GM18867 (cell line): ENCODE measurements around the gene DNAJC17.

Experiments used
- ATAC-seq: cut with Tn5 transposase; IDR thresholded peaks from one replicate; pipeline ENCODE4 v1.9.1; 2021; ENCODE audit warnings: mild to moderate bottlenecking, moderate library complexity; ENCODE audit not compliant: unreplicated experiment

Gene DNAJC17

GRCh38 chr15:40831861-40832260 is 24.6 kb upstream of the DNAJC17 start:
- ATAC-seq, result no peak

- no peak for ATAC-seq
Observed at GRCh38 chr15:40830884-40831283, 23.6 kb upstream of the DNAJC17 start.

- no peak for ATAC-seq
Observed at GRCh38 chr15:40829115-40829514, 21.8 kb upstream of the DNAJC17 start.

- no peak for ATAC-seq
Observed at GRCh38 chr15:40828447-40829036, 21.3 kb upstream of the DNAJC17 start, which contains the start of gene PPP1R14D. Gene PPP1R14D, minus strand, starts transcription at chr15:40828708. Its CDS starts 67 bp downstream, at chr15:40828641.

GRCh38 chr15:40826423-40827075 is 19.3 kb upstream of the DNAJC17 start:
- no peak for ATAC-seq

- no peak for ATAC-seq
Observed at GRCh38 chr15:40825661-40826422, 18.6 kb upstream of the DNAJC17 start.

- no peak for ATAC-seq
Observed at GRCh38 chr15:40823572-40824343, 16.5 kb upstream of the DNAJC17 start.

GRCh38 chr15:40821195-40821594 is 13.9 kb upstream of the DNAJC17 start:
- no peak for ATAC-seq

GRCh38 chr15:40819048-40819447 is 11.8 kb upstream of the DNAJC17 start:
- no peak for ATAC-seq

- no peak for ATAC-seq
Observed at GRCh38 chr15:40815042-40815698, 7.9 kb upstream of the DNAJC17 start.

GRCh38 chr15:40812721-40813425 is 5.6 kb upstream of the DNAJC17 start:
- ATAC-seq, result no peak

- ATAC-seq, result no peak
Observed at GRCh38 chr15:40808861-40809450, 1.7 kb upstream of the DNAJC17 start.

GRCh38 chr15:40807888-40808461 is 702 bp upstream of the DNAJC17 start:
- ATAC-seq, result no peak

- ATAC-seq, result no peak
Observed at GRCh38 chr15:40806672-40807027, 623 bp downstream of the DNAJC17 start.

GRCh38 chr15:40803688-40804087 is 3.6 kb downstream of the DNAJC17 start:
- ATAC-seq, result no peak

- no peak for ATAC-seq
Observed at GRCh38 chr15:40803076-40803475, 4.2 kb downstream of the DNAJC17 start.

GRCh38 chr15:40799523-40799922 is 7.8 kb downstream of the DNAJC17 start:
- ATAC-seq, result no peak

GRCh38 chr15:40796512-40796911 is 10.8 kb downstream of the DNAJC17 start:
- no peak for ATAC-seq

- ATAC-seq, result no peak
Observed at GRCh38 chr15:40796041-40796440, 11.2 kb downstream of the DNAJC17 start.
